CD4-positive, alpha-beta T cell treated with Interleukin-12 subunit alpha and Interleukin-12 subunit beta, for 1 hour (primary cell): ENCODE measurements around the gene OR56B4.
"Not testable (repeated sequence)": the region's sequence is repeated elsewhere in the genome, so short reads cannot be mapped to it uniquely, and the experiment has no call there.

Experiments
- DNase-seq: peaks from one replicate; pipeline ENCODE4 v3.0.0-alpha.2; 2020

Gene OR56B4

GRCh38 chr11:6107384-6107783, at the start of gene OR56B4:
TSS of gene OR56B4 (plus strand) at chr11:6107684. CDS start at chr11:6107779, 95 bp downstream.
- not testable (repeated sequence) for DNase-seq

- DNase-seq: no peak
These were observed 46.0 kb upstream of the OR56B4 start for GRCh38 chr11:6061475-6061874.

- no peak for DNase-seq
These were observed 44.7 kb upstream of the OR56B4 start for GRCh38 chr11:6062691-6063358.

- no peak for DNase-seq
These were observed 40.0 kb upstream of the OR56B4 start for GRCh38 chr11:6067502-6067901.

- DNase-seq: not testable (repeated sequence)
These were observed 31.0 kb upstream of the OR56B4 start for GRCh38 chr11:6076443-6076842.

GRCh38 chr11:6077723-6078122, 29.8 kb upstream of the OR56B4 start:
- DNase-seq: no peak

GRCh38 chr11:6079463-6079862, 28.0 kb upstream of the OR56B4 start:
- no peak for DNase-seq

- no peak for DNase-seq
These were observed 24.4 kb upstream of the OR56B4 start for GRCh38 chr11:6083129-6083528.

- no peak for DNase-seq
These were observed 22.9 kb upstream of the OR56B4 start for GRCh38 chr11:6084587-6084986.

GRCh38 chr11:6094186-6094585, 13.3 kb upstream of the OR56B4 start:
- no peak for DNase-seq

- no peak for DNase-seq
These were observed 11.7 kb upstream of the OR56B4 start for GRCh38 chr11:6095798-6096197.

- DNase-seq: no peak
These were observed 11.1 kb upstream of the OR56B4 start for GRCh38 chr11:6096417-6096816.

- no peak for DNase-seq
These were observed 7.9 kb upstream of the OR56B4 start for GRCh38 chr11:6099577-6099976.

- no peak for DNase-seq
These were observed 2.5 kb downstream of the OR56B4 start for GRCh38 chr11:6110011-6110410.

- no peak for DNase-seq
These were observed 4.2 kb downstream of the OR56B4 start for GRCh38 chr11:6111673-6112072.

- DNase-seq: no peak
These were observed 9.2 kb downstream of the OR56B4 start for GRCh38 chr11:6116638-6117037.

- no peak for DNase-seq
These were observed 16.8 kb downstream of the OR56B4 start for GRCh38 chr11:6124245-6124644.

GRCh38 chr11:6127881-6128280, 20.4 kb downstream of the OR56B4 start:
- DNase-seq: no peak

- DNase-seq: no peak
These were observed 21.5 kb downstream of the OR56B4 start for GRCh38 chr11:6129011-6129410.

GRCh38 chr11:6129635-6130034, 22.2 kb downstream of the OR56B4 start:
- DNase-seq: no peak

GRCh38 chr11:6132431-6132830, 24.9 kb downstream of the OR56B4 start:
- DNase-seq: no peak

- not testable (repeated sequence) for DNase-seq
These were observed 28.5 kb downstream of the OR56B4 start for GRCh38 chr11:6135936-6136335.

- DNase-seq: no peak
These were observed 35.5 kb downstream of the OR56B4 start for GRCh38 chr11:6142936-6143335.

- not testable (repeated sequence) for DNase-seq
These were observed 36.3 kb downstream of the OR56B4 start for GRCh38 chr11:6143737-6144136.

GRCh38 chr11:6151117-6151516, 43.6 kb downstream of the OR56B4 start:
- DNase-seq: no peak
